IPS-18a (cell line): ENCODE results near the gene TUBB3.
"Not testable (repeated sequence)": the region's sequence is repeated elsewhere in the genome, so short reads cannot be mapped to it uniquely, and the experiment has no call there.

Experiments used
- H3K27ac ChIP-seq: one replicate; pipeline ENCODE4 v1.5.1; 2013; ENCODE audit warnings: low read length
- H3K27me3 ChIP-seq: one replicate; pipeline ENCODE4 v1.6.1; 2013; ENCODE audit warnings: mild to moderate bottlenecking, low read length; ENCODE audit not compliant: control insufficient read depth, insufficient read depth
- H3K36me3 ChIP-seq: one replicate; pipeline ENCODE4 v1.6.1; 2013; ENCODE audit warnings: low read depth, low read length; ENCODE audit not compliant: control insufficient read depth
- H3K4me1 ChIP-seq: one replicate; pipeline ENCODE4 v1.6.1; 2013; ENCODE audit warnings: low read depth, low read length; ENCODE audit not compliant: control insufficient read depth
- H3K4me3 ChIP-seq: one replicate; pipeline ENCODE4 v1.5.1; 2013; ENCODE audit warnings: low read length
- H3K9ac ChIP-seq: one replicate; pipeline ENCODE4 v1.6.1; 2013; ENCODE audit warnings: mild to moderate bottlenecking, low read length, moderate library complexity
- H3K9me3 ChIP-seq: one replicate; pipeline ENCODE4 v1.6.1; 2013; ENCODE audit warnings: low read depth, low read length; ENCODE audit not compliant: control insufficient read depth

Gene TUBB3

GRCh38 chr16:89922477-89922883 lies 662 bp upstream of the TUBB3 start:
- peak overlapping the region; percentile 60 for H3K9ac ChIP-seq
- H3K9me3 ChIP-seq, result no peaks in the 10 kb centered on the region
- no peak overlapping the region for H3K27ac ChIP-seq
- peaks cover 11% of the 10 kb centered on the region for H3K4me1 ChIP-seq
- peaks cover 36% of the 10 kb centered on the region for H3K27me3 ChIP-seq
- H3K36me3 ChIP-seq, result no peaks in the 10 kb centered on the region
- H3K4me3 ChIP-seq, result peak overlapping the region; percentile 77

- H3K9ac ChIP-seq, result peak overlapping the region; percentile 44
- no peaks in the 10 kb centered on the region for H3K9me3 ChIP-seq
- peak overlapping the region; percentile 77 for H3K4me3 ChIP-seq
- H3K4me1 ChIP-seq, result peaks cover 9% of the 10 kb centered on the region
- no peak overlapping the region for H3K27ac ChIP-seq
- H3K36me3 ChIP-seq, result no peaks in the 10 kb centered on the region
- H3K27me3 ChIP-seq, result peaks cover 33% of the 10 kb centered on the region
These were observed 626 bp downstream of the TUBB3 start for GRCh38 chr16:89923640-89924296.

- Histone ChIP-seq H3K27me3 (peaks cover 27% of the 10 kb centered on the region), H3K36me3 (no peaks in the 10 kb centered on the region), H3K27ac (no peak overlapping the region), H3K4me1 (peaks cover 9% of the 10 kb centered on the region), H3K4me3 (peak overlapping the region; percentile 77), H3K9ac (no peak overlapping the region), H3K9me3 (no peaks in the 10 kb centered on the region)
These were observed 1.3 kb downstream of the TUBB3 start for GRCh38 chr16:89924297-89924924.

GRCh38 chr16:89924925-89925307 lies 1.8 kb downstream of the TUBB3 start:
- Histone ChIP-seq H3K27me3 (peaks cover 25% of the 10 kb centered on the region), H3K9me3 (no peaks in the 10 kb centered on the region), H3K27ac (no peak overlapping the region), H3K4me3 (peak overlapping the region; percentile 77), H3K9ac (no peak overlapping the region), H3K4me1 (peaks cover 9% of the 10 kb centered on the region), H3K36me3 (no peaks in the 10 kb centered on the region)

- Histone ChIP-seq H3K9me3 (no peaks in the 10 kb centered on the region), H3K27me3 (peaks cover 24% of the 10 kb centered on the region), H3K4me1 (peaks cover 9% of the 10 kb centered on the region), H3K9ac (peak overlapping the region; percentile 36), H3K36me3 (no peaks in the 10 kb centered on the region), H3K27ac (no peak overlapping the region), H3K4me3 (peak overlapping the region; percentile 66)
These were observed 2.5 kb downstream of the TUBB3 start for GRCh38 chr16:89925596-89926079.

GRCh38 chr16:89931305-89931896 lies 8.3 kb downstream of the TUBB3 start:
- Histone ChIP-seq H3K4me1 (no peaks in the 10 kb centered on the region), H3K9ac (no peak overlapping the region), H3K4me3 (no peak overlapping the region), H3K27ac (no peak overlapping the region), H3K9me3 (no peaks in the 10 kb centered on the region), H3K36me3 (peaks cover 21% of the 10 kb centered on the region), H3K27me3 (no peaks in the 10 kb centered on the region)

GRCh38 chr16:89931964-89932363 lies 8.8 kb downstream of the TUBB3 start:
- Histone ChIP-seq H3K4me3 (no peak overlapping the region), H3K4me1 (no peaks in the 10 kb centered on the region), H3K36me3 (peaks cover 21% of the 10 kb centered on the region)

GRCh38 chr16:89934019-89934418 lies 10.9 kb downstream of the TUBB3 start:
- not testable (repeated sequence) for H3K9ac ChIP-seq, H3K4me1 ChIP-seq, H3K9me3 ChIP-seq, H3K4me3 ChIP-seq, H3K27ac ChIP-seq, H3K27me3 ChIP-seq
- H3K36me3 ChIP-seq, result peaks cover 21% of the 10 kb centered on the region

More at GRCh38 chr16:89931964-89932363, 8.8 kb downstream of the TUBB3 start:
- Histone ChIP-seq H3K9me3 (no peaks in the 10 kb centered on the region), H3K9ac (no peak overlapping the region), H3K27me3 (no peaks in the 10 kb centered on the region), H3K27ac (no peak overlapping the region)

GRCh38 chr16:89934611-89935553 lies 11.7 kb downstream of the TUBB3 start:
- peaks cover 21% of the 10 kb centered on the region for H3K36me3 ChIP-seq
- H3K4me3 ChIP-seq, result no peak overlapping the region
- H3K4me1 ChIP-seq, result no peaks in the 10 kb centered on the region
- H3K9me3 ChIP-seq, result no peaks in the 10 kb centered on the region
- H3K27ac ChIP-seq, result no peak overlapping the region
- H3K27me3 ChIP-seq, result no peaks in the 10 kb centered on the region
- no peak overlapping the region for H3K9ac ChIP-seq

GRCh38 chr16:89935620-89936019 lies 12.5 kb downstream of the TUBB3 start:
- peaks cover 21% of the 10 kb centered on the region for H3K36me3 ChIP-seq
- not testable (repeated sequence) for H3K4me1 ChIP-seq, H3K4me3 ChIP-seq, H3K9me3 ChIP-seq, H3K9ac ChIP-seq, H3K27ac ChIP-seq, H3K27me3 ChIP-seq

GRCh38 chr16:89936034-89936433 lies 12.9 kb downstream of the TUBB3 start:
- Histone ChIP-seq H3K4me3 (no peak overlapping the region), H3K9me3 (no peaks in the 10 kb centered on the region), H3K9ac (no peak overlapping the region), H3K4me1 (no peaks in the 10 kb centered on the region), H3K27ac (no peak overlapping the region), H3K27me3 (no peaks in the 10 kb centered on the region), H3K36me3 (peaks cover 21% of the 10 kb centered on the region)
